DND-41 (cell line): ENCODE results near the gene CEP290.

Experiments used
- ATAC-seq: fragments of 200-7000 bp; cut with Tn5 transposase; 3 replicates; pipeline ENCODE4 v1.9.1; 2021; ENCODE audit warnings: low read depth; ENCODE audit not compliant: insufficient read depth
- DNase-seq: peaks from one replicate; pipeline ENCODE4 v3.0.0-alpha.2; 2020
- H2AFZ ChIP-seq: 2 replicates; pipeline ENCODE4 v1.6.0; 2012; ENCODE audit warnings: low read depth, low read length
- H3K27ac ChIP-seq: 2 replicates; pipeline ENCODE4 v1.5.1; 2012; ENCODE audit warnings: low read length, inconsistent platforms
- H3K27me3 ChIP-seq: fragments of 200-600 bp; sonication (generic); 2 replicates; pipeline ENCODE4 v1.6.0; 2012; ENCODE audit warnings: low read length, mild to moderate bottlenecking, inconsistent platforms; ENCODE audit not compliant: insufficient read depth, poor library complexity
- H3K36me3 ChIP-seq: 2 replicates; pipeline ENCODE4 v1.5.1; 2012; ENCODE audit warnings: low read length, inconsistent platforms; ENCODE audit not compliant: insufficient read depth
- H3K4me1 ChIP-seq: 2 replicates; pipeline ENCODE4 v1.5.1; 2012; ENCODE audit warnings: mild to moderate bottlenecking, low read length; ENCODE audit not compliant: insufficient read depth
- H3K4me2 ChIP-seq: 2 replicates; pipeline ENCODE4 v1.6.0; 2012; ENCODE audit warnings: mild to moderate bottlenecking, moderate library complexity, low read length, inconsistent platforms; ENCODE audit not compliant: insufficient read depth
- H3K4me3 ChIP-seq, 2 experiments: fragments of 200-600 bp in 1 of 2; shearing (Covaris generic) in 1 of 2; 2 replicates each; pipeline ENCODE4 v1.5.1; 2012 to 2016; ENCODE audit warnings: inconsistent platforms in 2 of 2, low read length in 2 of 2, mild to moderate bottlenecking in 2 of 2, low read depth in 1 of 2, moderate library complexity in 1 of 2
- H3K79me2 ChIP-seq: 2 replicates; pipeline ENCODE4 v1.6.0; 2012; ENCODE audit warnings: low read length, inconsistent platforms; ENCODE audit not compliant: insufficient read depth
- H3K9ac ChIP-seq: 2 replicates; pipeline ENCODE4 v1.6.0; 2012; ENCODE audit warnings: low read depth, mild to moderate bottlenecking, inconsistent platforms, low read length, moderate library complexity
- H3K9me3 ChIP-seq: 2 replicates; pipeline ENCODE4 v1.5.1; 2012; ENCODE audit warnings: low read length, moderate library complexity, mild to moderate bottlenecking, inconsistent platforms; ENCODE audit not compliant: insufficient read depth, severe bottlenecking
- H4K20me1 ChIP-seq: 2 replicates; pipeline ENCODE4 v1.6.0; 2012; ENCODE audit warnings: low read length; ENCODE audit not compliant: insufficient read depth
- EZH2 ChIP-seq: IDR thresholded peaks from 3 replicates; pipeline ENCODE4 v1.6.1; 2012; ENCODE audit warnings: borderline replicate concordance, low read depth, mild to moderate bottlenecking, moderate library complexity, low read length, inconsistent platforms; ENCODE audit not compliant: severe bottlenecking
- TF ChIP-seq, protein P1 (sequence below): IDR thresholded peaks from 2 replicates; pipeline ENCODE4 v1.5.1; 2012; ENCODE audit warnings: borderline replicate concordance, low read length, moderate library complexity, mild to moderate bottlenecking; ENCODE audit not compliant: poor library complexity, severe bottlenecking; ENCODE audit errors: extremely low read depth

The CEP290 gene

DNA sequence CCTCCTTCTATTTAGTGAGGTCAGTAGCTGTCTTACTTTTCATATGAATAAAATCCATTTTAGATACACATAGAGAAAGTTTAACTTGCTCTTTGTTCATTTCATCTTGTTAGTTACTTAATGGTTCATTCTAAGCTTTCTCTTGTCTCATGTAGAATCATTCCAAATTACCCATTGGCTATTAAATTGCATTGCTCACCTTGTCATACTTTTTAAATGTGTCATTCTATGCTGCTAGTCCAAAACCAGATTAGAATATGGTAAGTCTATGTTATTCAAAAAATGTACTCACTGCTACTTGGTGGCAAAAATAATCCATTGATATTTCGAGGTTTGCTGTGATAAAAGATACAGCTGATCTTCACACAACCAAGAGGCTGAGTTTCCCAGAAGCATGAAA, 115.7 kb downstream of the CEP290 start:
- no peak overlapping the region for H3K4me3 ChIP-seq
- no peaks in the 10 kb centered on the region for H4K20me1 ChIP-seq
- H3K9ac ChIP-seq = no peak overlapping the region
- H3K36me3 ChIP-seq = no peaks in the 10 kb centered on the region
- ATAC-seq (no peak), DNase-seq (no peak)
- no peak overlapping the region for H3K4me2 ChIP-seq
- TF ChIP-seq, protein P1, sequence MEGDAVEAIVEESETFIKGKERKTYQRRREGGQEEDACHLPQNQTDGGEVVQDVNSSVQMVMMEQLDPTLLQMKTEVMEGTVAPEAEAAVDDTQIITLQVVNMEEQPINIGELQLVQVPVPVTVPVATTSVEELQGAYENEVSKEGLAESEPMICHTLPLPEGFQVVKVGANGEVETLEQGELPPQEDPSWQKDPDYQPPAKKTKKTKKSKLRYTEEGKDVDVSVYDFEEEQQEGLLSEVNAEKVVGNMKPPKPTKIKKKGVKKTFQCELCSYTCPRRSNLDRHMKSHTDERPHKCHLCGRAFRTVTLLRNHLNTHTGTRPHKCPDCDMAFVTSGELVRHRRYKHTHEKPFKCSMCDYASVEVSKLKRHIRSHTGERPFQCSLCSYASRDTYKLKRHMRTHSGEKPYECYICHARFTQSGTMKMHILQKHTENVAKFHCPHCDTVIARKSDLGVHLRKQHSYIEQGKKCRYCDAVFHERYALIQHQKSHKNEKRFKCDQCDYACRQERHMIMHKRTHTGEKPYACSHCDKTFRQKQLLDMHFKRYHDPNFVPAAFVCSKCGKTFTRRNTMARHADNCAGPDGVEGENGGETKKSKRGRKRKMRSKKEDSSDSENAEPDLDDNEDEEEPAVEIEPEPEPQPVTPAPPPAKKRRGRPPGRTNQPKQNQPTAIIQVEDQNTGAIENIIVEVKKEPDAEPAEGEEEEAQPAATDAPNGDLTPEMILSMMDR = no peak
- TF ChIP-seq EZH2 = no peak
- H3K4me1 ChIP-seq = no peaks in the 10 kb centered on the region
- H3K27me3 ChIP-seq = no peaks in the 10 kb centered on the region
- no peaks in the 10 kb centered on the region for H3K79me2 ChIP-seq
- no peak overlapping the region for H3K27ac ChIP-seq
- no peak overlapping the region for H2AFZ ChIP-seq
- no peaks in the 10 kb centered on the region for H3K9me3 ChIP-seq

DNA sequence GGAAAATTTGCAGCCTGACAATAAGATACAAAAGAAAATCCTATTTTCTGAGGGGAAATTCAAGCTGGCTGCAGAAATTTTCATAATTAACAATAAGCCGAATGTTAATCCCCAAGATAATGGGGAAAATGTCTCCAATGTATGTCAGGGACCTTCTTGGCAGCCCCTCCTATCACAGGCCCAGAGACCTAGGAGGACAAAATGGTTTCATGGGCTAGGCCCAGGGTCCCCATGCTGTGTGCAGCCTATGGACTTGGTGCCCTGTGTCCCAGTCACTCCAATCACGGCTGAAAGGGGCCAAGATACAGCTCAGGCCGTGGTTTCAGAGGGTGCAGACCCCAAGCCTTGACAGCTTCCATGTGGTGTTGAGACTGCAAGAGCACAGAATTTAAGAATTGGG, 123.9 kb downstream of the CEP290 start:
- Histone ChIP-seq H3K36me3 (no peaks in the 10 kb centered on the region), H3K9ac (no peak overlapping the region), H3K9me3 (peaks cover 11% of the 10 kb centered on the region), H3K79me2 (no peaks in the 10 kb centered on the region), H2AFZ (no peak overlapping the region), H3K27ac (no peak overlapping the region), H4K20me1 (no peaks in the 10 kb centered on the region), H3K4me2 (no peak overlapping the region), H3K4me1 (no peaks in the 10 kb centered on the region), H3K27me3 (no peaks in the 10 kb centered on the region), H3K4me3 (no peak overlapping the region)
- no peak for DNase-seq
- TF ChIP-seq, protein P1 = no peak
- no peak for TF ChIP-seq EZH2
- no peak for ATAC-seq

DNA sequence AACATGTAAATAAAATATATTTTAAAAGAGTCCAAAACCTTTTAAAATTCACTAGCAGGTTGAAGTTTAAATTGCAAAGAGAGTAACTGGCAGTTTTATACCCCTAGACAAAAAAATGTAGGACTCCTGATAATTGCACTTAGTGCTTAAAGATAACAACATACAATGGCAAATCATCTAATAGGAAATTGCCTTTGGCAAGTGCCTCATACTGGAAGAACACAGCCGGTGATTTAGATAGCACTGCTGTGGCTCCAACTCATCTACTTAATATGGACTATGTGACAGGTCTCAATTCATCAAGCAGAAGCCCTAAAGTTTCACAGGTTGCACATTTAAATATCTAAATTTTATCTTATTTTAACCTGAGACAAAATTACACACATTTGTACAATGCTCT, 126.1 kb downstream of the CEP290 start:
- no peak overlapping the region for H3K27ac ChIP-seq
- no peak for ATAC-seq
- no peak for DNase-seq

More for the DNA sequence above, 126.1 kb downstream of the CEP290 start:
- Histone ChIP-seq H3K9me3 (peaks cover 11% of the 10 kb centered on the region), H3K9ac (no peak overlapping the region), H3K79me2 (no peaks in the 10 kb centered on the region), H2AFZ (no peak overlapping the region), H3K4me2 (no peak overlapping the region), H3K4me1 (no peaks in the 10 kb centered on the region), H3K4me3 (no peak overlapping the region), H4K20me1 (no peaks in the 10 kb centered on the region), H3K36me3 (no peaks in the 10 kb centered on the region), H3K27me3 (peaks cover 3% of the 10 kb centered on the region)
- TF ChIP-seq, protein P1 = no peak
- TF ChIP-seq EZH2 = no peak
